Fibroblast of lung (primary cell): Measurements from ENCODE around the gene MICOS13.

ENCODE experiments used
- CTCF ChIP-seq, 2 donors: IDR thresholded peaks in 1 of 2; conservative IDR thresholded peaks in 1 of 2; 1 replicate in 1 of 2; 2 replicates in 1 of 2; pipeline ENCODE4 v1.5.1; 2011 to 2012; ENCODE audit warnings: low read length in 2 of 2, control low read depth in 1 of 2, inconsistent platforms in 1 of 2, low read depth in 1 of 2, mild to moderate bottlenecking in 1 of 2
- EZH2 ChIP-seq: IDR thresholded peaks from 2 replicates; pipeline ENCODE4 v1.5.1; 2012; ENCODE audit warnings: low read length, control low read depth, mild to moderate bottlenecking; ENCODE audit errors: missing control alignments

GRCh38 chr19:5711025-5711424 is 30.7 kb upstream of the MICOS13 start:
- TF ChIP-seq CTCF (conservative IDR thresholded peaks at IDR 0.05 in 1 of 2, IDR thresholded peaks at IDR 0.05 in 1 of 2; ENCODE audit: low read depth in 1 of 2, low read length in 2 of 2): no peak
- TF ChIP-seq EZH2: no peak
